HG02588 (cell line): ENCODE data around the gene MICB.
A peak's percentile ranks its signal among the peaks of the same experiment; 100 is the strongest.
"Not testable (repeated sequence)": the region's sequence is repeated elsewhere in the genome, so short reads cannot be mapped to it uniquely, and the experiment has no call there.

Source experiments
- ATAC-seq: cut with Tn5 transposase; IDR thresholded peaks from one replicate; pipeline ENCODE4 v1.9.1; 2021; ENCODE audit warnings: mild to moderate bottlenecking, moderate library complexity; ENCODE audit not compliant: unreplicated experiment

The MICB gene

GRCh38 chr6:31535538-31536324 is 37.8 kb downstream of the MICB start:
- no peak for ATAC-seq

- no peak for ATAC-seq
Observed at GRCh38 chr6:31538805-31539400, 41.0 kb downstream of the MICB start.

GRCh38 chr6:31540640-31541039 is 42.7 kb downstream of the MICB start:
- no peak for ATAC-seq

- no peak for ATAC-seq
Observed at GRCh38 chr6:31541059-31541657, 43.2 kb downstream of the MICB start.

GRCh38 chr6:31541658-31542521 is 43.9 kb downstream of the MICB start, which contains the start of gene DDX39B:
DDX39B (minus strand) TSS chr6:31542003; CDS start chr6:31540532, 1,471 bp downstream.
- ATAC-seq: peak; percentile 65

GRCh38 chr6:31543639-31544038 is 45.7 kb downstream of the MICB start:
- no peak for ATAC-seq

GRCh38 chr6:31544676-31545075 is 46.7 kb downstream of the MICB start:
- ATAC-seq: no peak

- ATAC-seq: no peak
Observed at GRCh38 chr6:31545291-31545690, 47.3 kb downstream of the MICB start.

GRCh38 chr6:31546339-31546957 is 48.5 kb downstream of the MICB start, which contains the start of gene ATP6V1G2:
ATP6V1G2 (minus strand) TSS chr6:31546608; CDS start chr6:31546559, 49 bp downstream.
- peak; percentile 44 for ATAC-seq

- peak; percentile 66 for ATAC-seq
Observed at GRCh38 chr6:31546958-31547726, 49.2 kb downstream of the MICB start, which contains the start of gene NFKBIL1. NFKBIL1 (plus strand) TSS chr6:31547608; CDS start chr6:31547695, 87 bp downstream.

GRCh38 chr6:31547727-31548543 is 50.0 kb downstream of the MICB start:
- ATAC-seq: no peak

GRCh38 chr6:31548544-31548873 is 50.6 kb downstream of the MICB start:
- ATAC-seq: no peak

GRCh38 chr6:31551371-31551770 is 53.4 kb downstream of the MICB start:
- not testable (repeated sequence) for ATAC-seq

GRCh38 chr6:31556307-31556706 is 58.4 kb downstream of the MICB start:
- ATAC-seq: no peak

- no peak for ATAC-seq
Observed at GRCh38 chr6:31557443-31558317, 59.7 kb downstream of the MICB start.

- no peak for ATAC-seq
Observed at GRCh38 chr6:31558318-31558625, 60.3 kb downstream of the MICB start.

- ATAC-seq: no peak
Observed at GRCh38 chr6:31558631-31559500, 60.9 kb downstream of the MICB start.
